Astrocyte (in vitro differentiated cells and primary cell): ENCODE measurements around the gene HSF2BP. TPM values are rescaled to one million over a fixed set of nuclear protein-coding genes. Genes with fewer than 3 reads are reported as not detected.

ENCODE experiments used
- DNase-seq: peaks from one replicate; pipeline ENCODE4 v3.0.0-alpha.2; 2010; ENCODE audit warnings: low read depth
- FAIRE-seq: peaks from 2 replicates; lab custom pipeline; 2011; peaks lifted over from hg19 to GRCh38; lab: Jason Lieb, UNC
- H2AFZ ChIP-seq: 2 replicates; pipeline ENCODE4 v1.6.0; 2012; ENCODE audit warnings: low read depth, low read length, inconsistent platforms
- H3K27ac ChIP-seq: 2 replicates; pipeline ENCODE4 v1.5.1; 2011; ENCODE audit warnings: low read depth, low read length, inconsistent platforms
- H3K27me3 ChIP-seq: 2 replicates; pipeline ENCODE4 v1.6.0; 2011; ENCODE audit warnings: low read length, inconsistent platforms; ENCODE audit not compliant: insufficient read depth
- H3K36me3 ChIP-seq: 2 replicates; pipeline ENCODE4 v1.5.1; 2011; ENCODE audit warnings: low read length, inconsistent platforms; ENCODE audit not compliant: insufficient read depth
- H3K4me1 ChIP-seq: 2 replicates; pipeline ENCODE4 v1.5.1; 2011; ENCODE audit warnings: low read length, inconsistent platforms; ENCODE audit not compliant: insufficient read depth
- H3K4me2 ChIP-seq: 2 replicates; pipeline ENCODE4 v1.6.0; 2012; ENCODE audit warnings: low read length, inconsistent platforms
- H3K4me3 ChIP-seq: 2 replicates; pipeline ENCODE4 v1.5.1; 2011; ENCODE audit warnings: low read depth, mild to moderate bottlenecking, low read length, inconsistent platforms; ENCODE audit not compliant: insufficient read depth
- H3K79me2 ChIP-seq: 2 replicates; pipeline ENCODE4 v1.6.0; 2012; ENCODE audit warnings: mild to moderate bottlenecking, low read length, inconsistent platforms; ENCODE audit not compliant: insufficient read depth
- H3K9ac ChIP-seq: 2 replicates; pipeline ENCODE4 v1.6.0; 2012; ENCODE audit warnings: mild to moderate bottlenecking, low read length, inconsistent platforms
- H3K9me3 ChIP-seq: 2 replicates; pipeline ENCODE4 v1.5.1; 2012; ENCODE audit warnings: low read depth, mild to moderate bottlenecking, low read length, inconsistent platforms; ENCODE audit not compliant: insufficient read depth
- H4K20me1 ChIP-seq: 2 replicates; pipeline ENCODE4 v1.6.0; 2012; ENCODE audit warnings: low read length, inconsistent platforms; ENCODE audit not compliant: insufficient read depth
- H3K27ac Mint-ChIP-seq: one replicate; pipeline ENCODE4 v1.8.0; 2021; ENCODE audit warnings: mild to moderate bottlenecking, mixed read lengths; ENCODE audit not compliant: unreplicated experiment
- H3K27me3 Mint-ChIP-seq: one replicate; pipeline ENCODE4 v1.8.0; 2021; ENCODE audit warnings: low read depth, mixed read lengths; ENCODE audit not compliant: unreplicated experiment
- H3K36me3 Mint-ChIP-seq: one replicate; pipeline ENCODE4 v1.8.0; 2021; ENCODE audit warnings: low read depth, mixed read lengths; ENCODE audit not compliant: unreplicated experiment
- H3K4me1 Mint-ChIP-seq: one replicate; pipeline ENCODE4 v1.8.0; 2021; ENCODE audit warnings: low read depth, mixed read lengths; ENCODE audit not compliant: unreplicated experiment
- H3K4me3 Mint-ChIP-seq: one replicate; pipeline ENCODE4 v1.8.0; 2021; ENCODE audit warnings: mild to moderate bottlenecking, moderate library complexity, mixed read lengths; ENCODE audit not compliant: unreplicated experiment
- H3K9me3 Mint-ChIP-seq: one replicate; pipeline ENCODE4 v1.8.0; 2021; ENCODE audit warnings: mild to moderate bottlenecking, mixed read lengths; ENCODE audit not compliant: unreplicated experiment
- EZH2 ChIP-seq: IDR thresholded peaks from 2 replicates; pipeline ENCODE4 v1.6.1; 2012; ENCODE audit warnings: mild to moderate bottlenecking, low read length, inconsistent platforms; ENCODE audit not compliant: insufficient read depth
- total RNA-seq: library from RNA; stranded (reverse); gene quantifications from 2 replicates; pipeline ENCODE4 v1.2.1, GENCODE V29; 2021
- TF ChIP-seq, protein P1 (sequence below): IDR thresholded peaks from 2 replicates; pipeline ENCODE4 v1.5.1; 2011; ENCODE audit warnings: low read depth, mild to moderate bottlenecking, inconsistent platforms, low read length, moderate library complexity; ENCODE audit not compliant: insufficient read depth

HSF2BP gene
- total RNA-seq, 1 donor from 2014 or later = 3.2 TPM

DNA sequence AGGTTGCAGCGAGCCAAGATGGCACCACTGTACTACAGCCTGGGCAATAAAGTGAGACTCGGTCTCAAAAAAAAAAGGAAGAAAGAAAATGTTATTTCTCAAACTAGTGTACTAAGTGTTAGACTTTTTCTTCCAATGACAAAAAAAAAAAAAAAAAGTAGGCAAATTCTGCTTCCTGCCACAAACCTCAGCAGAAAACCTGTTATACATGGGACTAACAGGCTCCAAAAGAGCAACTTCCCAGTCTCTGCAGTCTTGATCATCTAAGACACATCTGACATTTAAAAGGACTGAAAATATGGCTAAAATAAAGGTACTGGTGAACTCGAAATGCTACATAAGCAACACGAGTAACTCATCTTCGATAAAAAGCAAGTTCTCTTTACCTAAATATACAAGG, 59.6 kb downstream of the HSF2BP start:
- H3K27ac ChIP-seq = peak overlapping the region; percentile 93
- TF ChIP-seq, protein P1, sequence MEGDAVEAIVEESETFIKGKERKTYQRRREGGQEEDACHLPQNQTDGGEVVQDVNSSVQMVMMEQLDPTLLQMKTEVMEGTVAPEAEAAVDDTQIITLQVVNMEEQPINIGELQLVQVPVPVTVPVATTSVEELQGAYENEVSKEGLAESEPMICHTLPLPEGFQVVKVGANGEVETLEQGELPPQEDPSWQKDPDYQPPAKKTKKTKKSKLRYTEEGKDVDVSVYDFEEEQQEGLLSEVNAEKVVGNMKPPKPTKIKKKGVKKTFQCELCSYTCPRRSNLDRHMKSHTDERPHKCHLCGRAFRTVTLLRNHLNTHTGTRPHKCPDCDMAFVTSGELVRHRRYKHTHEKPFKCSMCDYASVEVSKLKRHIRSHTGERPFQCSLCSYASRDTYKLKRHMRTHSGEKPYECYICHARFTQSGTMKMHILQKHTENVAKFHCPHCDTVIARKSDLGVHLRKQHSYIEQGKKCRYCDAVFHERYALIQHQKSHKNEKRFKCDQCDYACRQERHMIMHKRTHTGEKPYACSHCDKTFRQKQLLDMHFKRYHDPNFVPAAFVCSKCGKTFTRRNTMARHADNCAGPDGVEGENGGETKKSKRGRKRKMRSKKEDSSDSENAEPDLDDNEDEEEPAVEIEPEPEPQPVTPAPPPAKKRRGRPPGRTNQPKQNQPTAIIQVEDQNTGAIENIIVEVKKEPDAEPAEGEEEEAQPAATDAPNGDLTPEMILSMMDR = no peak
- no peak for TF ChIP-seq EZH2
- H3K27ac Mint-ChIP-seq = no peak overlapping the region

DNA sequence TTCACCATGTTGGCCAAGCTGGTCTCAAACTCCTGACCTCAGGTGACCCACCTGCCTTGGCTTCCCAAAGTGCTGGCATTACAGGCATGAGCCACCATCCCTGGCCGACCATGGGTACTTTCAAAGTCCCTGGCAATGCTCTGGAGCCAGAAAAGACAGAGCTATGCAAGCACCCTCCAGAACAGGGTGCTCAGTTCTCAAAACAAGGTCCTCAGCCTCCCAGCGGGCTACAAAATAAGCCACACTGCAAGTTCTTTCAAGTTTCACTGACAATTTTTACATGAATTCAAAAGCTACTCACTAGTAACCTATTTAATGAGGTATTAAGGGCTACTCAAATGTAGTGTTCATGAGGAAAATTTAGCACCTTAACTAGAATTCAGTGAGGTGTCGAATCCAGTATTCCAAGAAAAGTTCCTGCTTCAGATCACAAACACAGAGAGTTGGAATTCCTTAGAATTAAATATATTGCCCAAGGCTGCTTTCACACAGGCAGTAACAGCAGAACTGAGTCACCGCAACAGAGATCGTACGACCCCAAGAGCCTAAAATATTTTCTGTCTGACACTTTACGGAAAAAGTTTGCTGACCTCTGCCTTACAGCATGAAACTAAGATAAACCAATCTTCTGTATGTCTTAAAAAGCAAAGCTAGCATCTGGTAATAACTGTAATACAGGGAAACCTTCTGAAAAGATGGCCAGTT, 60.7 kb downstream of the HSF2BP start:
- Mint-ChIP-seq H3K4me1 (peaks cover 68% of the 10 kb centered on the region), H3K27me3 (no peaks in the 10 kb centered on the region), H3K4me3 (peak overlapping the region; percentile 60), H3K9me3 (no peaks in the 10 kb centered on the region), H3K27ac (no peak overlapping the region), H3K36me3 (peaks cover 5% of the 10 kb centered on the region)
- no peak for FAIRE-seq
- H3K79me2 ChIP-seq = no peaks in the 10 kb centered on the region
- no peaks in the 10 kb centered on the region for H3K9me3 ChIP-seq
- H3K36me3 ChIP-seq = no peaks in the 10 kb centered on the region
- H4K20me1 ChIP-seq = no peaks in the 10 kb centered on the region
- H2AFZ ChIP-seq = no peak overlapping the region
- no peaks in the 10 kb centered on the region for H3K27me3 ChIP-seq
- peak overlapping the region; percentile 93 for H3K27ac ChIP-seq
- peak overlapping the region; percentile 58 for H3K9ac ChIP-seq
- TF ChIP-seq EZH2 = no peak
- TF ChIP-seq, protein P1 = no peak
- H3K4me2 ChIP-seq = peak overlapping the region; percentile 45
- peaks cover 53% of the 10 kb centered on the region for H3K4me1 ChIP-seq
- DNase-seq = peak; percentile 83
- H3K4me3 ChIP-seq = no peak overlapping the region

More for the DNA sequence above, 59.6 kb downstream of the HSF2BP start:
- no peaks in the 10 kb centered on the region for H3K36me3 ChIP-seq
- peaks cover 59% of the 10 kb centered on the region for H3K4me1 ChIP-seq
- DNase-seq (no peak), FAIRE-seq (no peak)
- Mint-ChIP-seq H3K36me3 (peaks cover 5% of the 10 kb centered on the region), H3K4me1 (peaks cover 57% of the 10 kb centered on the region), H3K27me3 (no peaks in the 10 kb centered on the region), H3K4me3 (no peak overlapping the region), H3K9me3 (no peaks in the 10 kb centered on the region)
- peak overlapping the region; percentile 61 for H3K4me2 ChIP-seq
- H3K4me3 ChIP-seq = no peak overlapping the region
- H3K27me3 ChIP-seq = no peaks in the 10 kb centered on the region
- H3K9me3 ChIP-seq = no peaks in the 10 kb centered on the region
- no peak overlapping the region for H2AFZ ChIP-seq
- peak overlapping the region; percentile 70 for H3K9ac ChIP-seq
- H3K79me2 ChIP-seq = no peaks in the 10 kb centered on the region
- no peaks in the 10 kb centered on the region for H4K20me1 ChIP-seq

DNA sequence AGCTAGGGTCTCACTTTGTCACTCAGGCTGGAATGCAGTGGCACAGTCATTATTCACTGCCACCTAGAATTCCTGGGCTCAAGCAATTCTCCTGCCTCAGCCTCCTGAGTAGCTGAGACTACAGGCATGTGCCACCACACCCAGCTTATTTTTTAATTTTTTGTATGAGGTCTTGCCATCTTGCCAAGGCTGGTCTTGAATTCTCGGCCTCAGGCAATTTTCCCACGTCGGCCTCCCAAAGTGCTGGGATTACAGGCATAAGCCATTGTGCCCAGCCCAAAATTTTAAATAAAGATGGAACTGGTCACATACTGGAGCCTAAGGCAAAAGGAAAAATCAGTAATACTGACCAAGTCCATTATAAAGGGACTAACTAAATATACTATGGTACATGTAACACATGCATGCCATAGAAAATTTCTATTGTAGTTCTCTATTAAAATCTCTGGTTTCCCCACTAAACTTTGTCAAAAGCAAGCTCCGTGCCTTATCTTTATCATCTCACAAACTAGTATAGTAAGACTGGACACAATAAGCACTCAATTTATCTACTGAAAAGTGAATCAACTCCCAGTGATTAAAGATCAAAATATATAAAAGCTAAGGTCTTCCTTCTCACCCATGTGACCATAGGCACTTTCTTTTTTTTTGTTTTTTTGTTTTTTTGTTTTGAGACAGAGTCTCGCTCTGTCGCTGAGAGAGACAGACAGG, 61.6 kb downstream of the HSF2BP start:
- no peak for FAIRE-seq
- peaks cover 5% of the 10 kb centered on the region for H3K36me3 Mint-ChIP-seq
- no peaks in the 10 kb centered on the region for H3K27me3 ChIP-seq
- no peak for DNase-seq
- no peak overlapping the region for H3K27ac Mint-ChIP-seq
- peak overlapping the region; percentile 93 for H3K27ac ChIP-seq
- peaks cover 48% of the 10 kb centered on the region for H3K4me1 ChIP-seq
- TF ChIP-seq EZH2 = no peak
- TF ChIP-seq, protein P1 = no peak
- H3K4me1 Mint-ChIP-seq = peaks cover 70% of the 10 kb centered on the region
- peak overlapping the region; percentile 35 for H3K9ac ChIP-seq
- H3K27me3 Mint-ChIP-seq = no peaks in the 10 kb centered on the region
- H3K36me3 ChIP-seq = no peaks in the 10 kb centered on the region
- no peaks in the 10 kb centered on the region for H4K20me1 ChIP-seq
- H3K9me3 ChIP-seq = no peaks in the 10 kb centered on the region
- H3K9me3 Mint-ChIP-seq = no peaks in the 10 kb centered on the region
- no peak overlapping the region for H3K4me3 ChIP-seq
- no peaks in the 10 kb centered on the region for H3K79me2 ChIP-seq
- no peak overlapping the region for H2AFZ ChIP-seq
- H3K4me2 ChIP-seq = no peak overlapping the region
- H3K4me3 Mint-ChIP-seq = no peak overlapping the region
